Trophoblast cell (in vitro differentiated cells and primary cell): ENCODE measurements around the gene ARFIP1.

Experiments
- DNase-seq, 2 donors: peaks; one replicate each; pipeline ENCODE4 v3.0.0-alpha.2; 2016
- H2AFZ ChIP-seq: 2 replicates; pipeline ENCODE4 v1.6.1; 2013; ENCODE audit warnings: low read length, moderate library complexity, mild to moderate bottlenecking; ENCODE audit not compliant: insufficient read depth, poor library complexity
- H2AK5ac ChIP-seq: 2 replicates; pipeline ENCODE4 v1.6.1; 2013; ENCODE audit warnings: mild to moderate bottlenecking, low read length
- H2BK120ac ChIP-seq: 2 replicates; pipeline ENCODE4 v1.6.1; 2013; ENCODE audit warnings: low read length, mild to moderate bottlenecking, moderate library complexity; ENCODE audit not compliant: insufficient read depth, poor library complexity
- H2BK12ac ChIP-seq: 2 replicates; pipeline ENCODE4 v1.6.1; 2013; ENCODE audit warnings: mild to moderate bottlenecking, low read length, moderate library complexity
- H2BK5ac ChIP-seq: 2 replicates; pipeline ENCODE4 v1.6.1; 2013; ENCODE audit warnings: low read length, low read depth, moderate library complexity, mild to moderate bottlenecking; ENCODE audit not compliant: poor library complexity
- H3K14ac ChIP-seq: 2 replicates; pipeline ENCODE4 v1.6.1; 2013; ENCODE audit warnings: mild to moderate bottlenecking, low read length
- H3K18ac ChIP-seq: 2 replicates; pipeline ENCODE4 v1.6.1; 2013; ENCODE audit warnings: mild to moderate bottlenecking, low read length
- H3K23ac ChIP-seq: 2 replicates; pipeline ENCODE4 v1.6.1; 2013; ENCODE audit warnings: low read length
- H3K27ac ChIP-seq: 2 replicates; pipeline ENCODE4 v1.5.1; 2013; ENCODE audit warnings: low read depth, mild to moderate bottlenecking, inconsistent platforms, low read length, moderate library complexity
- H3K27me3 ChIP-seq: 2 replicates; pipeline ENCODE4 v1.6.1; 2013; ENCODE audit warnings: inconsistent platforms, mild to moderate bottlenecking, low read length, moderate library complexity; ENCODE audit not compliant: insufficient read depth
- H3K36me3 ChIP-seq, 2 experiments: 1 replicate in 1 of 2; 2 replicates in 1 of 2; pipeline ENCODE4 v1.6.1; 2013; ENCODE audit warnings: low read length in 2 of 2, mild to moderate bottlenecking in 2 of 2, moderate library complexity in 1 of 2; ENCODE audit not compliant: insufficient read depth in 2 of 2, control insufficient read depth in 1 of 2
- H3K4ac ChIP-seq: 2 replicates; pipeline ENCODE4 v1.6.1; 2013; ENCODE audit warnings: low read depth, mild to moderate bottlenecking, low read length, moderate library complexity
- H3K4me1 ChIP-seq, 2 experiments: 1 replicate in 1 of 2; 2 replicates in 1 of 2; pipeline ENCODE4 v1.6.1; 2013; ENCODE audit warnings: low read length in 2 of 2, mild to moderate bottlenecking in 2 of 2, moderate library complexity in 1 of 2; ENCODE audit not compliant: insufficient read depth in 2 of 2, control insufficient read depth in 1 of 2
- H3K4me2 ChIP-seq: 2 replicates; pipeline ENCODE4 v1.6.1; 2013; ENCODE audit warnings: inconsistent platforms, mild to moderate bottlenecking, low read length, moderate library complexity
- H3K4me3 ChIP-seq: 2 replicates; pipeline ENCODE4 v1.5.1; 2013; ENCODE audit warnings: mild to moderate bottlenecking, low read depth, low read length, inconsistent platforms
- H3K79me1 ChIP-seq: one replicate; pipeline ENCODE4 v1.6.1; 2013; ENCODE audit warnings: low read length
- H3K79me2 ChIP-seq: 2 replicates; pipeline ENCODE4 v1.6.1; 2013; ENCODE audit warnings: low read length, mild to moderate bottlenecking; ENCODE audit not compliant: control insufficient read depth, insufficient read depth, poor library complexity
- H3K9ac ChIP-seq: 2 replicates; pipeline ENCODE4 v1.6.1; 2013; ENCODE audit warnings: mild to moderate bottlenecking, low read length
- H3K9me3 ChIP-seq: 2 replicates; pipeline ENCODE4 v1.6.1; 2013; ENCODE audit warnings: low read depth, mild to moderate bottlenecking, control low read depth, inconsistent platforms, low read length; ENCODE audit not compliant: insufficient read depth
- H4K12ac ChIP-seq: 2 replicates; pipeline ENCODE4 v1.6.1; 2013; ENCODE audit warnings: low read depth, mild to moderate bottlenecking, low read length, moderate library complexity
- H4K8ac ChIP-seq: 2 replicates; pipeline ENCODE4 v1.6.1; 2013; ENCODE audit warnings: low read depth, mild to moderate bottlenecking, low read length, moderate library complexity
- H4K91ac ChIP-seq: one replicate; pipeline ENCODE4 v1.6.1; 2013; ENCODE audit warnings: low read depth, mild to moderate bottlenecking, low read length, moderate library complexity
- WGBS: extraction: QIAGEN DNeasy Blood & Tissue Kit; methylation state at CpG from one replicate; pipeline ENCODE4 v1.1.7; 2013; ENCODE audit warnings: missing lambda C conversion rate; ENCODE audit not compliant: insufficient read length, insufficient coverage; ENCODE audit errors: extremely low coverage; 5-methylcytosine and 5-hydroxymethylcytosine counted together

Gene ARFIP1

DNA sequence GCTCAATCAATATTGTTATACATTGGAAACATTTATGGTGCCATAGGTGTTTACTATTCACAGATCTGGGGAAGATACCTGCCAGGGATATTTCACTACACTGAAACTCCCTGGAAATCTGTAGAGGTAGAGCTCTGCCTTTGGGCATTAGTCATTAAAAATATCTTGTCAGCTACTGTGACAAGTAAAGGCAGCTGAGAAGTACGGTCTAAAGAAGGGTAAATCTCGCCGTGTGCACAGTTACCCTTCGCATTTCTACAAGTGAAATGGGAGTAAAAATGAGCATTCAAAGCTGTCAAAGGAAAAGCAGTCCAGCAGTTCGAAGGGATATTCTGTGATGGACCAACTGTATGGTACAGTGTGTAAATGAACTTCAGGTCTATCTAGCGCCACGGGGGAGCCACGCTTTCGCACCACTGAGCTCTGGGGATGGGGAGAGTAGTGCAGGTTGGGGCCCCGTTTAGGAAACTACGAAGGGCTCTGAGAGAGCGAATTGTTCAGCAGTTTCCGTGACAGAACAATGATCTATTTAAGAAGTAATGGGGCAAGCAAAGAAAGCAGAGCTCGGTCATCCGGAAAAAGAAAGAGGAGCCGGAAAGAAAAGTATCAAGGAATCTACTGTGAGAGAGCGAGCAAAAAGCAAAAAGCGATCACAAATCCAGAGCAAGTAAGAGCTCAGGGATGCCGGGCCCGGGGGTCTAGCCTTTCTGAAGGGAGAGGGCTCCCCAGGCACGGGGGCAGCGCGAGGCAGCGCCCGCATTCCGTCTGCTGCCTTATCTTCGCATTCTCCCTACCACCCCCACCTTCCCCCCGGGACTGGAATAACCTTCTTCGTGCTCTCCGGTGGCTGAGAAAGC, 870 bp upstream of the ARFIP1 start:
- peak overlapping the region; percentile 33 for H3K14ac ChIP-seq
- no peaks in the 10 kb centered on the region for H3K9me3 ChIP-seq
- H3K9ac ChIP-seq, result peak overlapping the region; percentile 73
- H3K79me1 ChIP-seq, result peaks cover 8% of the 10 kb centered on the region
- H3K4me1 ChIP-seq, result peaks cover 0 to 3% of the 10 kb centered on the region in 2 experiments
- H3K79me2 ChIP-seq, result peaks cover 7% of the 10 kb centered on the region
- no peak overlapping the region for H3K23ac ChIP-seq
- H2BK120ac ChIP-seq, result no peak overlapping the region
- peak in 1 of 2 donors; percentile 17 for DNase-seq
- H2AFZ ChIP-seq, result peak overlapping the region; percentile 98
- no peak overlapping the region for H2AK5ac ChIP-seq
- H2BK12ac ChIP-seq, result no peak overlapping the region
- peak overlapping the region; percentile 23 for H4K12ac ChIP-seq
- H3K18ac ChIP-seq, result peak overlapping the region; percentile 28
- H3K27ac ChIP-seq, result peak overlapping the region; percentile 6
- peak overlapping the region; percentile 56 for H4K8ac ChIP-seq
- peak overlapping the region; percentile 7 for H2BK5ac ChIP-seq
- H4K91ac ChIP-seq, result peak overlapping the region; percentile 29
- no peaks in the 10 kb centered on the region for H3K27me3 ChIP-seq
- WGBS, result no CpG with 5 or more reads among the region's 30 CpGs
- peak overlapping the region; percentile 84 for H3K4me3 ChIP-seq
- H3K4ac ChIP-seq, result no peak overlapping the region
- H3K4me2 ChIP-seq, result peak overlapping the region; percentile 77
- no peaks in the 10 kb centered on the region for H3K36me3 ChIP-seq

DNA sequence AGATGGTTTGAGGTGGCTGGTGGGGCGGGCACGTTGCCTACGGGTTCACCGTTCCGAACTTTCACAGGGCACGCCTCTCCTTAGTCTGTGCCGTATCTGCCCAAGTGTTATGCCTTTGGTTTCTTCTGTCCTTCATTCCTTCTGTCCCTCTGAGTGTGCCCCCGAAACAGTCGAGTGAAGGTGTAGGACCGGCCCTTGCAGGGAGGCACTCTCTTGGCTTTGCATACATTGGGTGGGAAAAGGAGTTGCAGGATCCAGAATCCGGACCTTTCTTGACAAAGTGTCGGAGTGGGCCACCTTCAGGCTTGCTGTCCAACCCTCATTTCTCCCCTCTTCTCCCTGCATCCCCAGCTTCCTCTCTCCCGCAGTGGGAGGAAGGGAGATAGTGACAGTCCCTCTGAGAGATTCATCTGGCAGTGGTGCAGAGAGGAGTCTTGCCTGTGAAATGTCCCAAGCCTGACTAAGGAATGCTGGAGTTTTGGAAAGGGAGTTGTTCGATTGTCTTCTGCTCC, 569 bp downstream of the ARFIP1 start:
- H3K18ac ChIP-seq, result peak overlapping the region; percentile 4
- no peak overlapping the region for H2AK5ac ChIP-seq
- WGBS, result no CpG with 5 or more reads among the region's 14 CpGs
- peaks cover 7% of the 10 kb centered on the region for H3K79me2 ChIP-seq
- H3K4ac ChIP-seq, result no peak overlapping the region
- no peak overlapping the region for H2BK12ac ChIP-seq
- peaks cover 8% of the 10 kb centered on the region for H3K79me1 ChIP-seq
- H3K4me2 ChIP-seq, result peak overlapping the region; percentile 71
- H3K27ac ChIP-seq, result peak overlapping the region; percentile 78
- H3K4me1 ChIP-seq, result peaks cover 0 to 3% of the 10 kb centered on the region in 2 experiments
- H3K4me3 ChIP-seq, result peak overlapping the region; percentile 84
- H4K91ac ChIP-seq, result peak overlapping the region; percentile 40
- peak overlapping the region; percentile 7 for H4K12ac ChIP-seq
- H3K36me3 ChIP-seq, result no peaks in the 10 kb centered on the region
- H2BK5ac ChIP-seq, result peak overlapping the region; percentile 11
- H4K8ac ChIP-seq, result peak overlapping the region; percentile 69
- H3K9me3 ChIP-seq, result no peaks in the 10 kb centered on the region
- no peaks in the 10 kb centered on the region for H3K27me3 ChIP-seq
- peak overlapping the region; percentile 29 for H3K14ac ChIP-seq
- no peak overlapping the region for H2BK120ac ChIP-seq
- DNase-seq, result peak in 1 of 2 donors; percentile 60
- H3K9ac ChIP-seq, result peak overlapping the region; percentile 73
- peak overlapping the region; percentile 62 for H2AFZ ChIP-seq
- H3K23ac ChIP-seq, result no peak overlapping the region

- Histone ChIP-seq H2BK12ac (no peak overlapping the region), H3K14ac (no peak overlapping the region), H3K4me2 (no peak overlapping the region), H3K79me1 (peaks cover 5% of the 10 kb centered on the region), H4K12ac (no peak overlapping the region), H3K4me1 (no peaks in the 10 kb centered on the region), H3K23ac (no peak overlapping the region), H3K36me3 (no peaks in the 10 kb centered on the region), H3K9ac (no peak overlapping the region), H3K79me2 (peaks cover 5% of the 10 kb centered on the region), H2AFZ (no peak overlapping the region), H3K27me3 (no peaks in the 10 kb centered on the region), H2AK5ac (no peak overlapping the region), H3K18ac (no peak overlapping the region), H2BK120ac (no peak overlapping the region), H3K27ac (no peak overlapping the region), H3K4me3 (no peak overlapping the region), H4K91ac (no peak overlapping the region), H3K4ac (no peak overlapping the region), H2BK5ac (no peak overlapping the region), H4K8ac (no peak overlapping the region), H3K9me3 (no peaks in the 10 kb centered on the region)
- DNase-seq, result peak; percentile 9 to 82
- WGBS, result no CpG with 5 or more reads among the region's 4 CpGs
These were observed 5.0 kb downstream of the ARFIP1 start for GRCh38 chr4:152784490-152785350.
